ENCODE data around the gene SF3A1. TPM values are rescaled to one million over a fixed set of nuclear protein-coding genes. Genes with fewer than 3 reads are reported as not detected.
A peak's percentile ranks its signal among the peaks of the same experiment; 100 is the strongest.

Gene SF3A1
- total RNA-seq, 4 donors from 2014 or later = 90.4 to 182 (median 160) TPM

DNA sequence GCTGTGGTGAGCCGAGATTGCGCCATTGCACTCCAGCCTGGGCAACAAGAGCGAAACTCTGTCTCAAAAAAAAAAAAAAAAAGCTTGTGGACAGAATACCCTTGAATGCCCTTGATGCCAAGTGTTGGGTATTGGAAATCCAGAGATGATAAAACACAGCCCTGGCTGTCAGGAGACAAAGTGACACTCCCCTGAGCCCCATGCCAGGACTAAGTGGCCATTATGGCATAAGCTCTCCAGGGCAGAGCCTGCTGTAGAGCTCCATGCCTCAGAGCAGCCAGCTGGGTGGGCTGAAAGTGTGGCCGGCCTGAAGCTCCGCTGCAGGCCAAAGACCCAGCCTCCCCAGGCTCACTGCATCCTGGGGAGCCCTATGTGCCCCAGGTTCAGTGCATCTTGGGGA is 25.6 kb upstream of the SF3A1 start:
- H3K4me3 ChIP-seq = no peak overlapping the region
- no peak for TF ChIP-seq POLR2A (IDR thresholded peaks at IDR 0.05)
- TF ChIP-seq CTCF (IDR thresholded peaks at IDR 0.05) = no peak
- no peak overlapping the region for H3K27ac ChIP-seq
- no peaks in the 10 kb centered on the region for H3K27me3 ChIP-seq
- H3K4me1 ChIP-seq = peaks cover 0 to 8% (median 3%) of the 10 kb centered on the region in 4 donors
- H3K9me3 ChIP-seq = no peaks in the 10 kb centered on the region
- no peak for DNase-seq
- H3K36me3 ChIP-seq = no peaks in the 10 kb centered on the region

- Histone ChIP-seq H3K4me3 (no peak overlapping the region), H3K36me3 (no peaks in the 10 kb centered on the region), H3K4me1 (peaks cover 0 to 2% (median 0%) of the 10 kb centered on the region in 4 donors), H3K9me3 (no peaks in the 10 kb centered on the region), H3K27me3 (no peaks in the 10 kb centered on the region), H3K27ac (no peak overlapping the region)
- TF ChIP-seq CTCF (IDR thresholded peaks at IDR 0.05) (no peak), POLR2A (IDR thresholded peaks at IDR 0.05) (no peak)
- DNase-seq = no peak
Observed at GRCh38 chr22:30381264-30381663, 24.6 kb upstream of the SF3A1 start.

DNA sequence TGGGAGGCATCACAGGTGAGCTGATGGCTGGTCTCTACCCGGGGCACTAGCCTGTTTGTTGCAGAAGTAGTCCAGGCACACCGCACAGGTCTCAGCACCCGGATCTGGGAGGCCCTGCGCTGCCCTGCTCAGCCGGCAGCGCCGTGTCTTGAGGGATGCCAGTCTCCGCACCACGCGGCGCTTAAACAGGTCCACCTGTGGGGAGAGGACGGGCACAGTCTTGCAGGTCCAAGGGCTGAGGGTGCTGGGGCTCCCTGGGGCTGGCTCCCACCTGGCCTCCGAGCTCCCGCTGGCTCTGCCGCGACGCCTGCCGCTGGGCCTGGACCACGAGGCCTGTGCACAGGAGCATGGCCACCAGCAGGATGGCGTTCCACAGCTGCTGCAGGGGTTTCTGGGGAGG is 23.3 kb upstream of the SF3A1 start:
- H3K36me3 ChIP-seq = no peaks in the 10 kb centered on the region
- no peaks in the 10 kb centered on the region for H3K4me1 ChIP-seq
- DNase-seq = peak in 1 of 3 donors; percentile 43
- H3K9me3 ChIP-seq = no peaks in the 10 kb centered on the region
- no peak overlapping the region for H3K4me3 ChIP-seq
- TF ChIP-seq CTCF (IDR thresholded peaks at IDR 0.05) (no peak), POLR2A (IDR thresholded peaks at IDR 0.05) (no peak)
- H3K27ac ChIP-seq = no peak overlapping the region
- no peaks in the 10 kb centered on the region for H3K27me3 ChIP-seq

DNA sequence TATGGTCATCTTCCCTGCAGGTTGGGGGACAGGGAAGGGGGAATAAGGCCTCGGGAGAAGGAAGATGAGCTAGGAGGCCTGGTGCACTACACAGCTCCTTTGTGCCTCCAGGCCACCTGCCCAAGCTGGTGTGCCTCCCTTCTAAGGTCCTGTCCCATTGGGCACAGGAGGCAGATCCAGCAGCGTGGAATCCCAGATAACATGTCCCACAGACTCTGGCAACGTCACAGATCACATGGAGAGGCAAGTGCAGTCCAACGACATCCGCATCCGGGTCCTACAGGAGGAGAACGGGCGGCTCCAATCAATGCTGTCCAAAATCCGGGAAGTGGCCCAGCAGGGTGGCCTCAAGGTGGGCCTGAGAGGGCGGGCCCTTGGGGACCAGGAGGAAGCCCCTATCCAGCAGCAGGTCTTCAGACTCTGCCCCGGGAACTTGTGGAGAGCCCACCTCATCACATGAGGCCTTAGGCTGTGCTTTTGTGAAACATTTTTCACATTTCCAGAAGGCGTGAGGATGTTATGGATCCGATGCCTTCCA is 18.7 kb upstream of the SF3A1 start:
- no peak for DNase-seq
- Histone ChIP-seq H3K27ac (no peak overlapping the region), H3K27me3 (no peaks in the 10 kb centered on the region), H3K9me3 (no peaks in the 10 kb centered on the region), H3K36me3 (no peaks in the 10 kb centered on the region), H3K4me1 (no peaks in the 10 kb centered on the region), H3K4me3 (no peak overlapping the region)
- TF ChIP-seq CTCF (IDR thresholded peaks at IDR 0.05) (no peak), POLR2A (IDR thresholded peaks at IDR 0.05) (no peak)

DNA sequence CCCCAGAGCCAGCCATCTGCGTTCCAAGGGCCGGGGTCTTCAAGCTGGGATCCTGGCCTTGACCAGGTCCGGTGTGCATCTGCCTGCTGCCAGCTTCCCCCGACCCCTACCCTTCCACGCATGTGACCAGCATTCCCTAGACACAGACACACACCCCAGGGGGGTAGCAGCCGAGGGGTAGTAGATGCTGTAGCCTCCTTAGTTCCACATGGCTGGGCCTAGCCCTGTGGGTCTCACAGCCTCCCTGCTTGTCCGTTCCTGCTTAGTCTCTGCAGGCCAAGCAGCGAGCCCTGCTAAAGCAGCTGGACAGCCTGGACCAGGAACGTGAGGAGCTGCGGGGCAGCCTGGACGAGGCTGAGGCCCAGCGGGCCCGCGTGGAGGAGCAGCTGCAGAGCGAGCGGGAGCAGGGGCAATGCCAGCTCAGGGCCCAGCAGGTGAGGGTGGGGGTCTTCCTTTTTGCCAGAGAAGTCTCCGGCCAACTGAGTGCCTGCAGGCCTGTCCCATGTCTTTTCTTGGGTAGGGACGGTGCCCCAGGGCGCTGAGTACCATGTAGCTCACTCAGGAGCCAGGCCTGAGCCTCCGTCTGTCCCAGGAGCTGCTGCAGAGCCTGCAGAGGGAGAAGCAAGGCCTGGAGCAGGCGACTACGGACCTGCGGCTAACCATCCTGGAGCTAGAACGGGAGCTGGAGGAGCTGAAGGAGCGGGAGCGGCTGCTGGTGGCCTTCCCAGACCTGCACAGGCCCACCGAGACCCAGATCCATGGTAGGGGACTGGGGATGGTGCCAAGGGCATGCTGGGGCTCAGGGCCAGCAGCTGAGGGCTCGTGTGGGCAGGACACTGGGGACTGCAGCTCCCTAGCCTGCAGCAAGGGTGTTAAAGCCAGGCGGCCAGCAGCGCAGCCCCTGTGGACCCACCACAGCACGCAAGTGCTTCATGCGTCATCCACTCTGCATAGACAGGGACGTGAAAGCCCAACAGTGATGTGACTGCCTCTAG is 16.9 kb upstream of the SF3A1 start:
- Histone ChIP-seq H3K36me3 (no peaks in the 10 kb centered on the region), H3K27ac (no peak overlapping the region), H3K27me3 (no peaks in the 10 kb centered on the region), H3K9me3 (no peaks in the 10 kb centered on the region), H3K4me1 (no peaks in the 10 kb centered on the region), H3K4me3 (no peak overlapping the region)
- DNase-seq = no peak
- TF ChIP-seq CTCF (IDR thresholded peaks at IDR 0.05) = no peak
- no peak for TF ChIP-seq POLR2A (IDR thresholded peaks at IDR 0.05)

Measured in Peyer's patch (tissue), 4 donors.